Measurements from ENCODE around the gene MOCOS.
"Not testable (repeated sequence)": the region's sequence is repeated elsewhere in the genome, so short reads cannot be mapped to it uniquely, and the experiment has no call there.

Gene MOCOS

GRCh38 chr18:36215577-36215976, 28.3 kb downstream of the MOCOS start:
- H3K4me3 ChIP-seq (ENCODE audit: insufficient read depth, low read depth, low read length, poor library complexity, severe bottlenecking) = no peak overlapping the region
- no peaks in the 10 kb centered on the region for H3K36me3 ChIP-seq (ENCODE audit: control insufficient read depth, insufficient read depth, low read length)
- no peak overlapping the region for H3K27ac ChIP-seq (ENCODE audit: insufficient read depth, low read length, poor library complexity, severe bottlenecking)
- no peaks in the 10 kb centered on the region for H3K9me3 ChIP-seq (ENCODE audit: control insufficient read depth, low read length)
- no peaks in the 10 kb centered on the region for H3K4me1 ChIP-seq (ENCODE audit: control insufficient read depth, insufficient read depth, low read length, poor library complexity, severe bottlenecking)
- H3K27me3 ChIP-seq (replicated peaks; ENCODE audit: control insufficient read depth, insufficient read depth, low read length, poor library complexity, severe bottlenecking) = no peaks in the 10 kb centered on the region
- no peak for DNase-seq

GRCh38 chr18:36217348-36217747, 30.1 kb downstream of the MOCOS start:
- DNase-seq = no peak
- H3K27ac ChIP-seq (ENCODE audit: insufficient read depth, low read length, poor library complexity, severe bottlenecking) = no peak overlapping the region
- H3K9me3 ChIP-seq (ENCODE audit: control insufficient read depth, low read length) = no peaks in the 10 kb centered on the region
- H3K36me3 ChIP-seq (ENCODE audit: control insufficient read depth, insufficient read depth, low read length) = no peaks in the 10 kb centered on the region
- no peaks in the 10 kb centered on the region for H3K27me3 ChIP-seq (replicated peaks; ENCODE audit: control insufficient read depth, insufficient read depth, low read length, poor library complexity, severe bottlenecking)
- H3K4me1 ChIP-seq (ENCODE audit: control insufficient read depth, insufficient read depth, low read length, poor library complexity, severe bottlenecking) = no peaks in the 10 kb centered on the region
- H3K4me3 ChIP-seq (ENCODE audit: insufficient read depth, low read depth, low read length, poor library complexity, severe bottlenecking) = no peak overlapping the region

GRCh38 chr18:36229188-36229587, 41.9 kb downstream of the MOCOS start:
- Histone ChIP-seq H3K36me3 (ENCODE audit: control insufficient read depth, insufficient read depth, low read length) (no peaks in the 10 kb centered on the region), H3K4me1 (ENCODE audit: control insufficient read depth, insufficient read depth, low read length, poor library complexity, severe bottlenecking) (no peaks in the 10 kb centered on the region), H3K27ac (ENCODE audit: insufficient read depth, low read length, poor library complexity, severe bottlenecking) (no peak overlapping the region), H3K4me3 (ENCODE audit: insufficient read depth, low read depth, low read length, poor library complexity, severe bottlenecking) (no peak overlapping the region), H3K9me3 (ENCODE audit: control insufficient read depth, low read length) (no peaks in the 10 kb centered on the region), H3K27me3 (replicated peaks; ENCODE audit: control insufficient read depth, insufficient read depth, low read length, poor library complexity, severe bottlenecking) (no peaks in the 10 kb centered on the region)
- DNase-seq = no peak

GRCh38 chr18:36240510-36240909, 53.2 kb downstream of the MOCOS start:
- not testable (repeated sequence) for H3K27me3 ChIP-seq (replicated peaks; ENCODE audit: control insufficient read depth, insufficient read depth, low read length, poor library complexity, severe bottlenecking); DNase-seq; H3K4me3 ChIP-seq (ENCODE audit: insufficient read depth, low read depth, low read length, poor library complexity, severe bottlenecking); H3K4me1 ChIP-seq (ENCODE audit: control insufficient read depth, insufficient read depth, low read length, poor library complexity, severe bottlenecking); H3K36me3 ChIP-seq (ENCODE audit: control insufficient read depth, insufficient read depth, low read length); H3K9me3 ChIP-seq (ENCODE audit: control insufficient read depth, low read length); H3K27ac ChIP-seq (ENCODE audit: insufficient read depth, low read length, poor library complexity, severe bottlenecking)

GRCh38 chr18:36241831-36242230, 54.5 kb downstream of the MOCOS start:
- H3K36me3 ChIP-seq (ENCODE audit: control insufficient read depth, insufficient read depth, low read length) = no peaks in the 10 kb centered on the region
- H3K27ac ChIP-seq (ENCODE audit: insufficient read depth, low read length, poor library complexity, severe bottlenecking) = no peak overlapping the region
- H3K4me1 ChIP-seq (ENCODE audit: control insufficient read depth, insufficient read depth, low read length, poor library complexity, severe bottlenecking) = no peaks in the 10 kb centered on the region
- no peak overlapping the region for H3K4me3 ChIP-seq (ENCODE audit: insufficient read depth, low read depth, low read length, poor library complexity, severe bottlenecking)
- peaks cover 4% of the 10 kb centered on the region for H3K27me3 ChIP-seq (replicated peaks; ENCODE audit: control insufficient read depth, insufficient read depth, low read length, poor library complexity, severe bottlenecking)
- DNase-seq = no peak
- H3K9me3 ChIP-seq (ENCODE audit: control insufficient read depth, low read length) = no peaks in the 10 kb centered on the region

GRCh38 chr18:36247036-36247435, 59.7 kb downstream of the MOCOS start:
- Histone ChIP-seq H3K27me3 (replicated peaks; ENCODE audit: control insufficient read depth, insufficient read depth, low read length, poor library complexity, severe bottlenecking) (peaks cover 6% of the 10 kb centered on the region), H3K4me3 (ENCODE audit: insufficient read depth, low read depth, low read length, poor library complexity, severe bottlenecking) (no peak overlapping the region), H3K4me1 (ENCODE audit: control insufficient read depth, insufficient read depth, low read length, poor library complexity, severe bottlenecking) (no peaks in the 10 kb centered on the region), H3K9me3 (ENCODE audit: control insufficient read depth, low read length) (no peaks in the 10 kb centered on the region), H3K36me3 (ENCODE audit: control insufficient read depth, insufficient read depth, low read length) (no peaks in the 10 kb centered on the region), H3K27ac (ENCODE audit: insufficient read depth, low read length, poor library complexity, severe bottlenecking) (no peak overlapping the region)
- DNase-seq = no peak

- no peaks in the 10 kb centered on the region for H3K4me1 ChIP-seq (ENCODE audit: control insufficient read depth, insufficient read depth, low read length, poor library complexity, severe bottlenecking)
- H3K27me3 ChIP-seq (replicated peaks; ENCODE audit: control insufficient read depth, insufficient read depth, low read length, poor library complexity, severe bottlenecking) = peaks cover 2% of the 10 kb centered on the region
- DNase-seq = no peak
- H3K27ac ChIP-seq (ENCODE audit: insufficient read depth, low read length, poor library complexity, severe bottlenecking) = no peak overlapping the region
- no peaks in the 10 kb centered on the region for H3K9me3 ChIP-seq (ENCODE audit: control insufficient read depth, low read length)
- H3K4me3 ChIP-seq (ENCODE audit: insufficient read depth, low read depth, low read length, poor library complexity, severe bottlenecking) = no peak overlapping the region
- no peaks in the 10 kb centered on the region for H3K36me3 ChIP-seq (ENCODE audit: control insufficient read depth, insufficient read depth, low read length)
Measured at GRCh38 chr18:36249392-36249791, 62.1 kb downstream of the MOCOS start.

GRCh38 chr18:36250827-36251226, 63.5 kb downstream of the MOCOS start:
- H3K4me1 ChIP-seq (ENCODE audit: control insufficient read depth, insufficient read depth, low read length, poor library complexity, severe bottlenecking) = no peaks in the 10 kb centered on the region
- H3K36me3 ChIP-seq (ENCODE audit: control insufficient read depth, insufficient read depth, low read length) = no peaks in the 10 kb centered on the region
- H3K4me3 ChIP-seq (ENCODE audit: insufficient read depth, low read depth, low read length, poor library complexity, severe bottlenecking) = no peak overlapping the region
- H3K27me3 ChIP-seq (replicated peaks; ENCODE audit: control insufficient read depth, insufficient read depth, low read length, poor library complexity, severe bottlenecking) = peaks cover 2% of the 10 kb centered on the region
- H3K27ac ChIP-seq (ENCODE audit: insufficient read depth, low read length, poor library complexity, severe bottlenecking) = no peak overlapping the region
- no peak for DNase-seq
- H3K9me3 ChIP-seq (ENCODE audit: control insufficient read depth, low read length) = no peaks in the 10 kb centered on the region

- Histone ChIP-seq H3K27me3 (replicated peaks; ENCODE audit: control insufficient read depth, insufficient read depth, low read length, poor library complexity, severe bottlenecking) (no peaks in the 10 kb centered on the region), H3K36me3 (ENCODE audit: control insufficient read depth, insufficient read depth, low read length) (no peaks in the 10 kb centered on the region), H3K9me3 (ENCODE audit: control insufficient read depth, low read length) (no peaks in the 10 kb centered on the region), H3K27ac (ENCODE audit: insufficient read depth, low read length, poor library complexity, severe bottlenecking) (no peak overlapping the region), H3K4me1 (ENCODE audit: control insufficient read depth, insufficient read depth, low read length, poor library complexity, severe bottlenecking) (no peaks in the 10 kb centered on the region), H3K4me3 (ENCODE audit: insufficient read depth, low read depth, low read length, poor library complexity, severe bottlenecking) (no peak overlapping the region)
- no peak for DNase-seq
Measured at GRCh38 chr18:36255072-36255698, 67.9 kb downstream of the MOCOS start.

- Histone ChIP-seq H3K9me3 (ENCODE audit: control insufficient read depth, low read length) (no peaks in the 10 kb centered on the region), H3K4me3 (ENCODE audit: insufficient read depth, low read depth, low read length, poor library complexity, severe bottlenecking) (no peak overlapping the region), H3K4me1 (ENCODE audit: control insufficient read depth, insufficient read depth, low read length, poor library complexity, severe bottlenecking) (no peaks in the 10 kb centered on the region), H3K27ac (ENCODE audit: insufficient read depth, low read length, poor library complexity, severe bottlenecking) (no peak overlapping the region), H3K36me3 (ENCODE audit: control insufficient read depth, insufficient read depth, low read length) (no peaks in the 10 kb centered on the region), H3K27me3 (replicated peaks; ENCODE audit: control insufficient read depth, insufficient read depth, low read length, poor library complexity, severe bottlenecking) (no peaks in the 10 kb centered on the region)
- no peak for DNase-seq
Measured at GRCh38 chr18:36256094-36256493, 68.8 kb downstream of the MOCOS start.
